ENCODE measurements around the gene KCNQ1OT1. TPM values are rescaled to one million over a fixed set of nuclear protein-coding genes. Genes with fewer than 3 reads are reported as not detected.

KCNQ1OT1 gene
- total RNA-seq, 1 donor from 2014 or later = 6.8 TPM

DNA sequence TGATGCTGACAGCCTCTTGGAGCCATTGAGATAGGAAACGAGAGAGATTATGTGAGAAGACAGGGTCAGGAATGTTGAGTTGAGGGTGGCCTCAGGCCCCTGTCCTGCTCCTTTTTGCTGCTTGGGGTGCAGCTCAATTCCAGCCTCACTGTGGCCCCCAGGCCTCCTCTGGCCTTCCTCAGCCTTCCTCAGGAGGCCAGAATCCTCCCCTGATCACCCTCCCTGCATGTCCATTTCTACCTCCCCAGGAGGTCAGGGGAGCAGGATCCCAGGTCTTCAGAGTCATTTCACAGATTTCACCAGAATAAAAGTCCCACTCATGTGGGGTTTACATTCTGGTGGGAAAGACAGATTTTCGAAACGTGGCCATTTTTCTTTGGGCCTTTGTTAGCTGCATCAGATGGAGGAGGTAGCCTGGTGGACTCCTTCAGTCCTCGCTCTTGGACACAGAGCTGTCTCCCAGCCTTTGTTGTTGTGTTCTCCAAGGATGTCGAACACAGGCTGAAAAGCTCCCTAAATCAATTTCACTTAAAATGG, 2.2 kb upstream of the KCNQ1OT1 start:
- H3K9ac ChIP-seq (ENCODE audit: low read depth in 1 of 3, low read length in 3 of 3) = no peak overlapping the region
- H3K4me3 ChIP-seq (ENCODE audit: low read length in 3 of 3) = no peak overlapping the region
- peaks cover 32 to 49% (median 36%) of the 10 kb centered on the region in 3 donors for H3K4me1 ChIP-seq (ENCODE audit: control insufficient read depth in 3 of 3, insufficient read depth in 3 of 3, low read length in 3 of 3)
- H3K9me3 ChIP-seq (ENCODE audit: control insufficient read depth in 3 of 3, low read length in 3 of 3) = peaks cover 0 to 3% (median 0%) of the 10 kb centered on the region in 3 donors
- H3K27ac ChIP-seq (ENCODE audit: low read depth, low read length) = peak overlapping the region; percentile 95
- H3K27me3 ChIP-seq (ENCODE audit: control insufficient read depth in 3 of 3, insufficient read depth in 3 of 3, low read length in 3 of 3) = no peaks in the 10 kb centered on the region
- no peaks in the 10 kb centered on the region for H3K36me3 ChIP-seq (ENCODE audit: control insufficient read depth in 3 of 3, insufficient read depth in 3 of 3, low read length in 3 of 3)

DNA sequence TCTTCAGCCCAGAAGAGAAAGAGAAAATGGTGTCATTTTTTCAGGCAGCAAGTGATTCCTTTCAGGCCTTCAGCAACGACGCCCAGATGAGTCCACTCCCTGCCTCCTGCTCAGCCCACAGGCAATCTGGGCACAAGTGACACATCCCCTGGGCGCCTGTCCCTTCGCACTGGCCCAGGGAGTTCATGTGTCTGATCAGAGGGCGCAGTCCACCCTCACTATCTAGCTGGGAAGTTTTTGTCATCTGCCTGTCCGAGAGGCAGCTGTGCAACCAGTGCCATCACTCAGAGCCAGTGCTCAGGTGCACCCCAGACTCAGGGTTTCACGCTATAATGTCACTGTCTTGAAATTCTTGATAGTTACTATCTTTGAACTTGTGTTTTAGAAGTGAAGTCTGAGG, 1.4 kb upstream of the KCNQ1OT1 start:
- Histone ChIP-seq H3K36me3 (ENCODE audit: control insufficient read depth in 3 of 3, insufficient read depth in 3 of 3, low read length in 3 of 3) (no peaks in the 10 kb centered on the region), H3K27ac (ENCODE audit: low read depth, low read length) (peak overlapping the region; percentile 95), H3K27me3 (ENCODE audit: control insufficient read depth in 3 of 3, insufficient read depth in 3 of 3, low read length in 3 of 3) (no peaks in the 10 kb centered on the region), H3K4me1 (ENCODE audit: control insufficient read depth in 3 of 3, insufficient read depth in 3 of 3, low read length in 3 of 3) (peaks cover 36 to 49% (median 36%) of the 10 kb centered on the region in 3 donors), H3K9ac (ENCODE audit: low read depth in 1 of 3, low read length in 3 of 3) (peak overlapping the region; percentile 57 to 89 (median 81)), H3K4me3 (ENCODE audit: low read length in 3 of 3) (peak overlapping the region in 1 of 3 donors; percentile 29), H3K9me3 (ENCODE audit: control insufficient read depth in 3 of 3, low read length in 3 of 3) (peaks cover 0 to under 1% (median 0%) of the 10 kb centered on the region in 3 donors)

DNA sequence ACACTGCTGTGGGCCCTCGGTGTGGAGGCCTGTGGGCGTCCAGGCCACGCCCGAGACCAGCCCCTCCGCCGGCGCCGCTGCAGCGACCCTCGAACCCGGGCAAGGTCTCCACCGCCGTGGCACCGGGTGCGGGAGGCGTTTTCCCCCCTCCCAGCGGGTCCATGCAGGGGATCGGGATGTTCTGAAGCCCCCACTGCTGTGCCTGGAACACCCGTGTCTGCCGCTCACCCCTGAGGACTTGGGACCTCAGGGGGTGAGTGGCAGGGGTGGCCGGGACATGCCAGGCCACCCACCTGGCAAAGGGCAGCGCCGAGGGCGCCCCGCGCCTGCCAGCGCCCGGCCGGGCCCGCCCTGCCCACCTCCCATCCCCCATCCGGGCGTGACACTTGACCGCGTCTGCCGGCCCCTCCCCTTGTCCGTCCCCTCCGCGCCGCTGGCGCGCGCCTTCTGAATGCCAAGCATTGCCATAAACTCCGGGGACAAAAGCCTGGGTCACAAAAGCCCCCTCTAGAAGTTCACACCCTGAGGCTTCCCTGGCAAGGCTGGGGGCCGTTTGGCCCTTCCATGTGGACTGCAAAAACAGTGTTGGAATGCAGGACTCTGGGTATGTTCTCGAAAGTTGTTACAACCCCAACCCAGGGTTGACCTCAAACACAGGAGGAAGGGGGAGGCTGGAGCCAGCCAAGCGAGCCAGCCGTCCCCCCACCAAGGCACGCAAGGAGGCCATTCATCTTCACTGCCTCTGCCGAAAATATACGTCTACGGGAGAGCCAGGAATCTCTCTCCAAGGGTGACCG, 819 bp upstream of the KCNQ1OT1 start:
- Histone ChIP-seq H3K27ac (ENCODE audit: low read depth, low read length) (peak overlapping the region; percentile 95), H3K4me1 (ENCODE audit: control insufficient read depth in 3 of 3, insufficient read depth in 3 of 3, low read length in 3 of 3) (peaks cover 36 to 50% (median 36%) of the 10 kb centered on the region in 3 donors), H3K9me3 (ENCODE audit: control insufficient read depth in 3 of 3, low read length in 3 of 3) (no peaks in the 10 kb centered on the region), H3K36me3 (ENCODE audit: control insufficient read depth in 3 of 3, insufficient read depth in 3 of 3, low read length in 3 of 3) (no peaks in the 10 kb centered on the region), H3K27me3 (ENCODE audit: control insufficient read depth in 3 of 3, insufficient read depth in 3 of 3, low read length in 3 of 3) (no peaks in the 10 kb centered on the region), H3K4me3 (ENCODE audit: low read length in 3 of 3) (peak overlapping the region; percentile 51 to 73 (median 73)), H3K9ac (ENCODE audit: low read depth in 1 of 3, low read length in 3 of 3) (peak overlapping the region; percentile 81 to 89 (median 85))

DNA sequence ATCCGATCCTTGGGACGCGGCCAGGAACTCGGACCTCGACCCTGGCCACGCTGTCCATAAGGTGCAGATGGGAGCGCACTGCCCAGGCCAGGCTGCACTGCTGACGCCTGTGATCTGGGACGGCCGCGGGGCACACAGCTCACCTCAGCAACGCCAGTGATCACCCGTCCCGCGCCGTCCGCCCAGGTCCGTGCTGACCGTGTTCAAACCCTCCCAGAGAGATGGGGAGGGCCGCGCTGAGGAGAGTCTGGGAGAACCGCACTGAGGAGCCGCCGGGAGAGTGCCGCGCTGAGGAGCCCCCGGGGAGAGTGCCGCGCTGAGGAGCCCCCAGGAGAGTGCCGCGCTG, 636 bp downstream of the KCNQ1OT1 start:
- peaks cover 29 to 42% (median 36%) of the 10 kb centered on the region in 3 donors for H3K4me1 ChIP-seq (ENCODE audit: control insufficient read depth in 3 of 3, insufficient read depth in 3 of 3, low read length in 3 of 3)
- peak overlapping the region; percentile 69 to 84 (median 77) for H3K9ac ChIP-seq (ENCODE audit: low read depth in 1 of 3, low read length in 3 of 3)
- H3K27me3 ChIP-seq (ENCODE audit: control insufficient read depth in 3 of 3, insufficient read depth in 3 of 3, low read length in 3 of 3) = no peaks in the 10 kb centered on the region
- peak overlapping the region; percentile 81 to 86 (median 85) for H3K4me3 ChIP-seq (ENCODE audit: low read length in 3 of 3)
- no peaks in the 10 kb centered on the region for H3K9me3 ChIP-seq (ENCODE audit: control insufficient read depth in 3 of 3, low read length in 3 of 3)
- H3K36me3 ChIP-seq (ENCODE audit: control insufficient read depth in 3 of 3, insufficient read depth in 3 of 3, low read length in 3 of 3) = no peaks in the 10 kb centered on the region
- H3K27ac ChIP-seq (ENCODE audit: low read depth, low read length) = peak overlapping the region; percentile 73

DNA sequence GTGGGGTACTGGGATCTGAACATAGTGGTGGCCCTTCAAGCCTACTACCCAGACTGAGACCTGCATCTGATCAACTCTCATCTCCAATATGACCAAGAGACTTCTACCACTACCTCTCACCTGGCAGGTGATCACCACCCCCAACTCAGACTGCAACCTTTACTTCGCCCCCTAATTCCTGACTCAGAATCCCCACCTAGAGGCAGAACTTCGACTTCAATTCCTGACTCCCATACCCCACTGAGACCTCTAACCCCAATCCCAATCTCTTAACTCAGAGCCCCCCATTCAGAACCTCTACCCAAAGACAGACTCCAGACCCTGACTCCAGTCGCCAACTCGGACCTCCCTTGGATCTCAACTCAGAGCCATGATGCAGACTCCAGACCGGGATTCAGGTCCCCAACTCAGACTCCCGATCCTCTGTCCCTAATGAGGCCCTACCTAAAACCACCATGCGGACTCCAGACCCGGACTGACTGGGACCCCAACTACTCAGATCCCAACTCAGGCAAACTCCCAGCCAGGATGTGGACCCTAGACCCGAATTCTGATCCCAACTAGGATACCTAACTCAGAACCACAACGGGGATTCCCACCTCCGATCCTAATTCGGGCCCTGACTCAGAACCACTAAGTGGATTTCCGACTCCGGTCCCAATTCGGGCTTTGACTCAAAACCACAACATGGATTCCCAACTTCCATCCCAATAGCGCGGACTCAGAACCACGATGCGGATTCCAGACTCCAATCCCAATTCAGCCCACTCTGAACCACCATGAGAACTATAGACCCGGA, 1.2 kb downstream of the KCNQ1OT1 start:
- Histone ChIP-seq H3K27ac (ENCODE audit: low read depth, low read length) (no peak overlapping the region), H3K27me3 (ENCODE audit: control insufficient read depth in 3 of 3, insufficient read depth in 3 of 3, low read length in 3 of 3) (no peaks in the 10 kb centered on the region), H3K36me3 (ENCODE audit: control insufficient read depth in 3 of 3, insufficient read depth in 3 of 3, low read length in 3 of 3) (no peaks in the 10 kb centered on the region), H3K9me3 (ENCODE audit: control insufficient read depth in 3 of 3, low read length in 3 of 3) (no peaks in the 10 kb centered on the region), H3K9ac (ENCODE audit: low read depth in 1 of 3, low read length in 3 of 3) (peak overlapping the region; percentile 69 to 84 (median 77)), H3K4me3 (ENCODE audit: low read length in 3 of 3) (peak overlapping the region; percentile 81 to 86 (median 85)), H3K4me1 (ENCODE audit: control insufficient read depth in 3 of 3, insufficient read depth in 3 of 3, low read length in 3 of 3) (peaks cover 31 to 42% (median 36%) of the 10 kb centered on the region in 3 donors)

DNA sequence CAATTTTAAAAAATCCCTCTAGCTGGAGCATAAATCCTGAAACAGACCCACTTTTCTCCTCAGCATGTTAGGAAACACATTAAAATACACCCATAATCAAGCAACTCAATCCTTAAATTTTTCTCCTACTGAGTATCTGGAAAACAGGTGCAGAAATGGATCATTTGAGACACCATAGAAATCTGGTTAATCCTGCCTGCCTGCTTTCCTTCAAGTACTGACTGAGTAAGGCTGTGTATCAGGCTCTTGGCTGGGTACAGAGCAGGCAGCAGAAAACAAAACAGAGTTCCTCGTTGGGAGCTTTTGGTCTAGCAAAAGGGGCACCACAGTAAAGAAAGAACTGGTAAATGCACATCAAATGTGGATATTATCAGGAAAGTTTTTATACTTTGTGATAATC, 1.9 kb downstream of the KCNQ1OT1 start:
- Histone ChIP-seq H3K27me3 (ENCODE audit: control insufficient read depth in 3 of 3, insufficient read depth in 3 of 3, low read length in 3 of 3) (no peaks in the 10 kb centered on the region), H3K9ac (ENCODE audit: low read depth in 1 of 3, low read length in 3 of 3) (peak overlapping the region in 2 of 3 donors; percentile 27 to 40), H3K4me3 (ENCODE audit: low read length in 3 of 3) (peak overlapping the region; percentile 81 to 86 (median 85)), H3K36me3 (ENCODE audit: control insufficient read depth in 3 of 3, insufficient read depth in 3 of 3, low read length in 3 of 3) (no peaks in the 10 kb centered on the region), H3K27ac (ENCODE audit: low read depth, low read length) (no peak overlapping the region), H3K9me3 (ENCODE audit: control insufficient read depth in 3 of 3, low read length in 3 of 3) (no peaks in the 10 kb centered on the region), H3K4me1 (ENCODE audit: control insufficient read depth in 3 of 3, insufficient read depth in 3 of 3, low read length in 3 of 3) (peaks cover 26 to 40% (median 29%) of the 10 kb centered on the region in 3 donors)

DNA sequence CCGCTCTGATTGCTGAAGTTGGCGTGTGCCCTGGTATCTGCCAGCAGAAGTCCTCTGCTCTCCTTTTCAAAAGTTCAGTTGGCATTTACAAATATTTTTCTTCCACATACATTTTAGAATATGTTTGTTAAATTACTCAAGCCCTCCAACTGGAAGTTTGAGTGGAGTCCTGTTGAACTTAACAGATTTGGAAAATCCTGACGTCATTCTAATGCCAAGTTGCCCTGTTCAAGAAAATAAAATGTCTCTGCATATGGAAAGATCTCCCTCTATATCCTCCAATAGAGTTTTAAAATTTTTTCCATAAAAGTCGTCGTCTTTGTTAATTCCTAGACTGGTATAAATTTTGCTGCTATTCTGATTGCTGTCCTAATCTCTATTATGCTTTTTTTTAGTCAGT, 3.3 kb downstream of the KCNQ1OT1 start:
- H3K4me3 ChIP-seq (ENCODE audit: low read length in 3 of 3) = no peak overlapping the region
- no peaks in the 10 kb centered on the region for H3K9me3 ChIP-seq (ENCODE audit: control insufficient read depth in 3 of 3, low read length in 3 of 3)
- no peaks in the 10 kb centered on the region for H3K27me3 ChIP-seq (ENCODE audit: control insufficient read depth in 3 of 3, insufficient read depth in 3 of 3, low read length in 3 of 3)
- H3K4me1 ChIP-seq (ENCODE audit: control insufficient read depth in 3 of 3, insufficient read depth in 3 of 3, low read length in 3 of 3) = peaks cover 28 to 43% (median 34%) of the 10 kb centered on the region in 3 donors
- H3K27ac ChIP-seq (ENCODE audit: low read depth, low read length) = no peak overlapping the region
- H3K9ac ChIP-seq (ENCODE audit: low read depth in 1 of 3, low read length in 3 of 3) = no peak overlapping the region
- H3K36me3 ChIP-seq (ENCODE audit: control insufficient read depth in 3 of 3, insufficient read depth in 3 of 3, low read length in 3 of 3) = no peaks in the 10 kb centered on the region

DNA sequence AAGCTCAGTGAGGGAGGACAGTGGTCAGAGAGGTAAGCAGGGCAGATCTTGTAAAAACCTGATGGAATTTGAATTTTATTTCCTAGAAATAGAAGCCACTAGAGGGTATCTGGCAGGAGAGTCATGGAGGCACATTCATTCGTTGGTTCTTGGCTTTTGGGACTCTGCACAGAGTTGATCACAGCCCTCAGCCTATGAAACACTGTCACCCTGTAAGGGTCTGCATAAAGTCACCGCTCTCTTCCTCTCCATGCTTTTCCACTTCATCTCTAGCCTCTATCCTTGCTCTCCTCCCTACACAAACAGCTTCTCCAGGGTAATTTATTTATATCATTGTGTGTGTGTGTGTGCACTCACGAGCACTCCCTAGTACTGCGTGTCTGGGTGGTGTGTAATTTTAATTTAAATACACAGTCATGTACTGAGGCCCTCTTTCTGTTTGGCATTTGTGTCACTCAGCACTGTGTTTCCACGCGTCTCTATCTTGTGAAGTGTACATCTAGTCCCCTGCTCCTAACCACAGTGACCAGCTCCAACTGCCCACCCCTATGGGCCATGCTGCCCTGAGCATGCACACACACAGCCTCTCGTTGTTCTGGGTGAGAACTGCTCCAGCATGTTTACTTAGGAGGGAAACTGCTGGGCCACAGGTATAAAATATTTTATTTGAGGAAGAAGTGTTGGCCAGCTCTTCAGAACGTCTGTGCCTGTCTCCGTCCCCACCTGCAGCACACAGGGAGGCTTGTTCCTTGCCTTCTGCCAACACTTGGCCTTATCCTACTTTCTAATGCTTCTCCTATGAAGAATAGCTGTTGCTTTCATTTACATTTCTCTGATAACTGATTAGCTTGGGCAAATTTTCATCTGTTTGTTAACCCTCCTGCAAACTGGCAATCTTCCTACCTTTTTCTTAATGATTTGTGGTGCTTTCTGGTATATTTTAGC, 4.5 kb downstream of the KCNQ1OT1 start:
- H3K27ac ChIP-seq (ENCODE audit: low read depth, low read length) = no peak overlapping the region
- H3K36me3 ChIP-seq (ENCODE audit: control insufficient read depth in 3 of 3, insufficient read depth in 3 of 3, low read length in 3 of 3) = peaks cover 0 to 2% (median 0%) of the 10 kb centered on the region in 3 donors
- H3K9me3 ChIP-seq (ENCODE audit: control insufficient read depth in 3 of 3, low read length in 3 of 3) = no peaks in the 10 kb centered on the region
- peak overlapping the region in 1 of 3 donors; percentile 17 for H3K4me3 ChIP-seq (ENCODE audit: low read length in 3 of 3)
- peaks cover 27 to 47% (median 34%) of the 10 kb centered on the region in 3 donors for H3K4me1 ChIP-seq (ENCODE audit: control insufficient read depth in 3 of 3, insufficient read depth in 3 of 3, low read length in 3 of 3)
- no peaks in the 10 kb centered on the region for H3K27me3 ChIP-seq (ENCODE audit: control insufficient read depth in 3 of 3, insufficient read depth in 3 of 3, low read length in 3 of 3)
- no peak overlapping the region for H3K9ac ChIP-seq (ENCODE audit: low read depth in 1 of 3, low read length in 3 of 3)

DNA sequence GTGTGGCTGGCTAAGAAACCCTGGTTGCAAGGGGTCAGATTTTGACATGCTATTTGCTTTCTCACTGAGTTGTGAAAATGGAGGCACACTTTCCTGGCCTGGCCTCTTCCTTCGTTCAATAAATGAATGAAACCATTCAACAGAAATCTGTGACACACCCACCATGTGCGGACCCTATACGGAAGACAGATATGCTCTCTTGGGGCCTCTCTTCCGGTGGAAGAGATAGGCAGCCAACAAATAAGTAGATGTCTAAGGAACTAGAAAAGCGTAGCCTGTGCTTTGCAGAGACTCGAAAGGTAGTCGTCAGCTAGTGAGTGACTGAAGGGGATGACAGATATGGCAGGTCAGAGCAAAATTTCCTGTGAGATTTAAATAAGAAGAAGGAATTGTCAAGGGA, 5.3 kb downstream of the KCNQ1OT1 start:
- Histone ChIP-seq H3K4me1 (ENCODE audit: control insufficient read depth in 3 of 3, insufficient read depth in 3 of 3, low read length in 3 of 3) (peaks cover 34 to 55% (median 42%) of the 10 kb centered on the region in 3 donors), H3K9ac (ENCODE audit: low read depth in 1 of 3, low read length in 3 of 3) (no peak overlapping the region), H3K27ac (ENCODE audit: low read depth, low read length) (no peak overlapping the region), H3K36me3 (ENCODE audit: control insufficient read depth in 3 of 3, insufficient read depth in 3 of 3, low read length in 3 of 3) (peaks cover 0 to 2% (median 0%) of the 10 kb centered on the region in 3 donors), H3K9me3 (ENCODE audit: control insufficient read depth in 3 of 3, low read length in 3 of 3) (no peaks in the 10 kb centered on the region), H3K27me3 (ENCODE audit: control insufficient read depth in 3 of 3, insufficient read depth in 3 of 3, low read length in 3 of 3) (no peaks in the 10 kb centered on the region), H3K4me3 (ENCODE audit: low read length in 3 of 3) (no peak overlapping the region)

Data from skeletal muscle tissue (tissue), 4 donors.